Large intestine (tissue), 3 donors: Measurements from ENCODE around the gene KRTAP4-7. TPM values are rescaled to one million over a fixed set of nuclear protein-coding genes. Genes with fewer than 3 reads are reported as not detected.
"Not testable (repeated sequence)": the region's sequence is repeated elsewhere in the genome, so short reads cannot be mapped to it uniquely, and the experiment has no call there.

Experiments used
- DNase-seq, 2 donors: peaks; one replicate each; pipeline versions ENCODE4 v3.0.0 to v3.0.0-alpha.2; 2013
- H3K27ac ChIP-seq: one replicate; pipeline ENCODE4 v1.5.1; 2013; ENCODE audit warnings: low read length
- H3K27me3 ChIP-seq: 2 replicates; pipeline ENCODE4 v1.6.1; 2013; ENCODE audit warnings: low read length; ENCODE audit not compliant: control insufficient read depth, insufficient read depth
- H3K36me3 ChIP-seq: 2 replicates; pipeline ENCODE4 v1.6.1; 2013; ENCODE audit warnings: low read length; ENCODE audit not compliant: control insufficient read depth, insufficient read depth
- H3K4me1 ChIP-seq: one replicate; pipeline ENCODE4 v1.6.1; 2013; ENCODE audit warnings: low read length; ENCODE audit not compliant: control insufficient read depth, insufficient read depth
- H3K4me3 ChIP-seq: one replicate; pipeline ENCODE4 v1.5.1; 2013; ENCODE audit warnings: low read length
- H3K9me3 ChIP-seq: one replicate; pipeline ENCODE4 v1.6.1; 2013; ENCODE audit warnings: mild to moderate bottlenecking, low read depth, low read length, moderate library complexity; ENCODE audit not compliant: control insufficient read depth
- WGBS: methylation state at CpG from one replicate; pipeline ENCODE4 v1.1.5; 2013; ENCODE audit warnings: low lambda C conversion rate; ENCODE audit not compliant: insufficient coverage; 5-methylcytosine and 5-hydroxymethylcytosine counted together
- polyA plus RNA-seq: library from polyadenylated mRNA; unstranded; fragments of 120-200 nt; gene quantifications from one replicate; pipeline ENCODE4 v1.2.1, GENCODE V29; 2013

KRTAP4-7 gene
- polyA plus RNA-seq, 1 donor, result not detected

GRCh38 chr17:41111151-41111885 is 27.4 kb downstream of the KRTAP4-7 start:
- Histone ChIP-seq H3K27me3 (peaks cover 4% of the 10 kb centered on the region), H3K9me3 (no peaks in the 10 kb centered on the region), H3K4me3 (no peak overlapping the region), H3K4me1 (no peaks in the 10 kb centered on the region), H3K27ac (no peak overlapping the region), H3K36me3 (no peaks in the 10 kb centered on the region)
- WGBS, result 100% methylated on average over 1 of the region's 2 CpGs
- no peak for DNase-seq

GRCh38 chr17:41116297-41116696 is 32.3 kb downstream of the KRTAP4-7 start:
- no peak for DNase-seq
- Histone ChIP-seq H3K27ac (no peak overlapping the region), H3K27me3 (no peaks in the 10 kb centered on the region), H3K9me3 (no peaks in the 10 kb centered on the region), H3K4me3 (no peak overlapping the region), H3K4me1 (no peaks in the 10 kb centered on the region), H3K36me3 (no peaks in the 10 kb centered on the region)
- WGBS, result 40% methylated on average over 1 of the region's 5 CpGs

- WGBS, result 100% methylated on average over 1 of the region's 10 CpGs
- DNase-seq, result not testable (repeated sequence)
Measured at GRCh38 chr17:41117846-41118386, 34.0 kb downstream of the KRTAP4-7 start, which contains the start of gene KRTAP4-11. TSS of gene KRTAP4-11 (minus strand) at chr17:41118373. CDS start at chr17:41118315, 58 bp downstream.

GRCh38 chr17:41118721-41119120 is 34.8 kb downstream of the KRTAP4-7 start:
- Histone ChIP-seq H3K27ac (no peak overlapping the region), H3K4me1 (no peaks in the 10 kb centered on the region), H3K4me3 (no peak overlapping the region), H3K36me3 (no peaks in the 10 kb centered on the region), H3K27me3 (no peaks in the 10 kb centered on the region), H3K9me3 (no peaks in the 10 kb centered on the region)
- WGBS, result no CpG with 5 or more reads among the region's 4 CpGs
- no peak for DNase-seq

More at GRCh38 chr17:41117846-41118386, 34.0 kb downstream of the KRTAP4-7 start, which contains the start of gene KRTAP4-11:
- H3K27me3 ChIP-seq, H3K4me1 ChIP-seq, H3K27ac ChIP-seq, H3K4me3 ChIP-seq, H3K36me3 ChIP-seq, H3K9me3 ChIP-seq: not testable (repeated sequence)

GRCh38 chr17:41119696-41120690 is 36.0 kb downstream of the KRTAP4-7 start:
- WGBS, result 78% methylated on average over 5 of the region's 11 CpGs
- H3K27ac ChIP-seq, H3K4me3 ChIP-seq, H3K27me3 ChIP-seq, H3K4me1 ChIP-seq, H3K9me3 ChIP-seq, H3K36me3 ChIP-seq, DNase-seq: not testable (repeated sequence)

GRCh38 chr17:41121742-41122141 is 37.8 kb downstream of the KRTAP4-7 start:
- no peaks in the 10 kb centered on the region for H3K4me1 ChIP-seq
- H3K27ac ChIP-seq, result no peak overlapping the region
- WGBS, result 60% methylated on average over 1 of the region's 2 CpGs
- H3K9me3 ChIP-seq, result no peaks in the 10 kb centered on the region
- no peak for DNase-seq
- no peak overlapping the region for H3K4me3 ChIP-seq
- H3K36me3 ChIP-seq, result no peaks in the 10 kb centered on the region
- H3K27me3 ChIP-seq, result no peaks in the 10 kb centered on the region

GRCh38 chr17:41123292-41123990 is 39.5 kb downstream of the KRTAP4-7 start:
- DNase-seq, H3K36me3 ChIP-seq, H3K4me1 ChIP-seq, H3K4me3 ChIP-seq, H3K27ac ChIP-seq, H3K27me3 ChIP-seq, H3K9me3 ChIP-seq: not testable (repeated sequence)
- WGBS, result no CpG with 5 or more reads among the region's 12 CpGs

- WGBS, result no CpG with 5 or more reads among the region's 3 CpGs
- not testable (repeated sequence) for H3K4me1 ChIP-seq, H3K4me3 ChIP-seq, H3K9me3 ChIP-seq, H3K27me3 ChIP-seq, DNase-seq, H3K36me3 ChIP-seq, H3K27ac ChIP-seq
Measured at GRCh38 chr17:41123991-41124371, 40.0 kb downstream of the KRTAP4-7 start, which contains the start of gene KRTAP4-12. TSS of gene KRTAP4-12 (minus strand) at chr17:41124182. CDS start at chr17:41124122, 60 bp downstream.

- Histone ChIP-seq H3K4me1 (no peaks in the 10 kb centered on the region), H3K27me3 (no peaks in the 10 kb centered on the region), H3K4me3 (no peak overlapping the region), H3K36me3 (no peaks in the 10 kb centered on the region), H3K9me3 (no peaks in the 10 kb centered on the region), H3K27ac (no peak overlapping the region)
- DNase-seq, result no peak
- no CpG with 5 or more reads among the region's 2 CpGs for WGBS
Measured at GRCh38 chr17:41125064-41125463, 41.1 kb downstream of the KRTAP4-7 start.

- 97% methylated on average over 3 of the region's 3 CpGs for WGBS
- Histone ChIP-seq H3K36me3 (no peaks in the 10 kb centered on the region), H3K9me3 (no peaks in the 10 kb centered on the region), H3K27ac (no peak overlapping the region), H3K4me3 (no peak overlapping the region), H3K4me1 (no peaks in the 10 kb centered on the region), H3K27me3 (no peaks in the 10 kb centered on the region)
- no peak for DNase-seq
Measured at GRCh38 chr17:41126412-41126811, 42.5 kb downstream of the KRTAP4-7 start.
